Putamen (tissue), 1 donor: ENCODE measurements around the gene TEFM.
"Not testable (repeated sequence)": the region's sequence is repeated elsewhere in the genome, so short reads cannot be mapped to it uniquely, and the experiment has no call there.

Experiments
- DNase-seq: peaks from one replicate; pipeline ENCODE4 v3.0.0-alpha.2; 2016; ENCODE audit warnings: low spot score

TEFM gene

DNA sequence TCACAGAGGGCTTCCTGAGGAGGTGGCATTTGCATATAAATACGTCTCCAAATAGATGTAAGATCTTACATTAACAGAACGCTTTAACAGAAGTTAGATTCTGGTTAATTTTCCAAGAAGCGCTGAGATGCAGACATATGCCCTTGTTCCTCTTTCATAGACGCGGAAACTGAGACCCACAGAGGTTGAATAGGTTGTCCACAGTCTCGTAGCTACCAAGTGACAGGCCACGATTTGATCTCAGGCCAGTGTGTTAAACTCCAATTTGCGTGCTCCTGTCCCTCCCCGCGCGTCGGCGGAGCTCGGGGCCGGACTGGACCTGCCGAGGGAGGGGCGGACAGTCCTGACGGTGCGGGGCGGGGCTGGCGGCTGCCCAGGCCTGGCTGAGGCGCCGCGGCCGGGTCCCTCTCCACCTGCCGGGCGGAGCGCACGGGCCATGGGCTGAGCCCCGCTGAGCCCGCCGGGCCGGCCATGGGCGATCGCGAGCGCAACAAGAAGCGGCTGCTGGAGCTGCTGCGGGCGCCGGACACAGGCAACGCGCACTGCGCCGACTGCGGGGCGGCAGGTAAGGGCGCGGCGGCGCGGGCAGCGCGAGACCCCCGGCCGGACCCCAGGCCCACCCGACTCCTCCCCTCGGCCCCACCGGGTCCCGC lies 15.6 kb upstream of the TEFM start, which contains the start of gene ADAP2:
Gene ADAP2 (plus strand): TSS at position 402 of the 653 bp plus-strand sequence. CDS start 70 bp downstream, at position 472.
- DNase-seq, result peak; percentile 6

DNA sequence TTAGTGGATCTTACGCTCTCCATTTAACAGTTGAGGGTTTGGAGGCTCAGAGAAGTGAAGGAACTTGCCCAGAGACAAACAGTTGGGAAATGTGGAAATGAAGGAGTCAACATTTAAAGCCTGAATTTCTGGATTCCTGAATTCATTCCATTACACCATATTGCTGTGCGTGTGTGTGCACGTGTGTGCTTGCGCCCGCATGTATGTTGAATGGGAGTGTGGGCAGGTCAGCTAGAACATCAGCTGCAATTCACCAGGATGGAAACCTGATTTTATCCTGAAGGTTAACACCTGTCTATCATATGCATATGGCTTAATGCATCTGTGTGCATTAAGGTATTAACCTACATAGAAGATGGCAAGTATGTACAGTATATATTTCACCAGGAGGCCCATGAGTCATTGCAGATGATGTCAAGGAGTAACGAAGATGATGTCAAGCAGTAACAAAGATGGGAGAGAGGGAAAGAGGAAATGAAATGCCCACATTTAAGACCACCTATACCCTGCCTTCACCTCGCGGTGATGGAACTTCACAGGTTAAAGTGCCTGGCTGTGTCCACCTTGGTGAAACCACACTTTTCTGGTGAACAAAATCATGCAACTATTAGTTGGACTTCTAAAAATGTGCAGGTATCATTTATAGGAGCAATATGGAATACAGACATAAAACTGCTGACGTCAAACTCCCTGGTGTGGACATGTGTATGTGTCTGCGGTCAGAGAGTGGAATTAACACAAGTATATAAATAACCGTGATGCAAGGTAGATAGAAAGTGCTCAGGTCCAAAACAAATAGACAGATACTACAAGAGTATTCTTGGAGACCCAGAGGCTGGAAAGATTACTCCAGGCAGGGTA lies 14.9 kb upstream of the TEFM start:
- DNase-seq, result no peak

DNA sequence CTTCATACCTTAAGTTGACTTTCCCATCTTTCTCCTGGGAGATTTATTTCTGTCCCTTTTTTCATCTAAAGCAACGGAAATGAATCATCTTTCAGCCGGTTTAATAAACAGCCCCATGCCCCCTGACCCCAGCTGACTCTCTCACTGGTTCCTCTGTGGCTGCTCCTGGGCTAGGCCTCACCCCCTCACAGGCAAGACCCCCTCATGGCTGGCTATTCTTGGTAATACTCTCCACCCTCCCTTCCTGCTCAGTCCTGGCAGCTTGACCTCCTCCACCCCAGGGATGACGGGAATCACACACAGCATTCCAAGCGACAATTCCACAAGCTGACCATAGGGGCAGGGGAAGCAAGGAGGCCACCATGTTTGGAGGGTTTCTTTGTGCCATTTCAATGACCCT lies 14.2 kb upstream of the TEFM start:
- DNase-seq, result peak; percentile 7

DNA sequence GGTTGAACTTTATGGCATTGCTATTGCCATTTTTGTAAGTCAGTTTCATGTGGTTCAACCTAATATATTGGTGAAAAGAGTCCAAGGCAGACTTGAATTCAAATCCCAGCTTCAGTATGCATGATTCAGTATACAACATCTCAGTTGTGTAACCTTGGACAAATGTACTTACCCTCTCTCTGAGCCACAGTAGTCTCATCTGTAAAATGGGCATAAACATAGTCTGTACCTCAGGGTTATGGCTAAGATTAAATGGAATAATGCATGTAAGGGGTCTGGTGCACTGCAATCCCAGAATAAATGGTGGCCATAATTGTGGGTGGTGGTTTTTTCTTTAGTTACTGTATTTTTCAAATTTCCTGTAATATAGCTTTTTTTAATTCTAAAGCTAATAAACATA lies 11.0 kb upstream of the TEFM start:
- no peak for DNase-seq

DNA sequence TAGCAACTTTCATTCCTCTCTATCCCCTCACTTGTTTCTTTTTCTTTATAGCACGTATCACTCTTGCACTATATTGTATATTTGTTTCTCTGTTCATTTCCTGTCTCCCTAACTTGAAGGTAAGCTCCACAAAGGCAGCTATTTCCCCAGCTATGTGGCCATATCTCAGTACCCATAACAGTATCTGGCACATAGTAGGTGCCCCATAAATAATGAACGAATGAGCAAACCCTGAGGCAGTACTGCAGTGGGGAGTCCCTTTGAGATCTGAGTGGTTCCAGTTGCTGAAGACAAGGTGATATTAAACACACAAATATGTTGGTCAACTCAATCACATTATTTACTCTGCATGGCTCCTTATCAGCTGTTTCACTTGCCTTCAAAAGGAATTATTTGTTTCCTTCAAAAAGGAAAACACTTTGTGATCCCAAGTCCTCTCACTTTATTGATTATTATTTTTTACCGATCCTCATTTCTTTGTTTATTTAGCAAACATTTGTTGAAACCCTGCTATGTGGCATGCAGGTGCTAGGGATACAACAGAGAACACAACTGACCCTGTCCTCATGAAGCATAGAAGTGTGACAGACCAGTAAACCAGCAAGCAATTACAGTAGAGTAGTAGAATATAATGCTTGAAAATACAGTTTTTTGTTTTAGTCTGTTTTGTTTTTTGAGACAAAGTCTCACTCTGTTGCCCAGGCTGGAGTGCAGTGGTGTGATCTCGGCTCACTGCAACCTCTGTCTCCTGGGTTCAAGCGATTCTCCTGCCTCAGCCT lies 10.0 kb upstream of the TEFM start:
- DNase-seq, result no peak

DNA sequence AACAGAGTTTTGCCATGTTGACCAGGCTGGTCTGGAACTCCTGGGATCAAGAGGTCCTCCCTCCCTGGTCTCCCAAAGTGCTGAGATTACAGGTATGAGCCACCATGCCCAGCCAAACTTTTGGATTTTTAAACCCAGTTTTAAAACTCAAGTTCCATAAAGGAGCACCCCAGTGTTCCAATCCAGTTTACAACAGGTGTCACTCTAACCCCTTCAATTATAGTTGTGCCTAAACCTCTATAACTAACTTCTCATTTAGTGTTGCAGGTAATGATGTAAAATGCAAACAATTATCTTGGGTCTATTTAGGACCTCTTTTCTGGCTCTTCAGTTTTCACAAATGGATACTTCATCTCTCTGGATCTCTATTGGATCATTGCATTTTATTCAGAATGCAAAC lies 7.9 kb upstream of the TEFM start:
- DNase-seq, result no peak

DNA sequence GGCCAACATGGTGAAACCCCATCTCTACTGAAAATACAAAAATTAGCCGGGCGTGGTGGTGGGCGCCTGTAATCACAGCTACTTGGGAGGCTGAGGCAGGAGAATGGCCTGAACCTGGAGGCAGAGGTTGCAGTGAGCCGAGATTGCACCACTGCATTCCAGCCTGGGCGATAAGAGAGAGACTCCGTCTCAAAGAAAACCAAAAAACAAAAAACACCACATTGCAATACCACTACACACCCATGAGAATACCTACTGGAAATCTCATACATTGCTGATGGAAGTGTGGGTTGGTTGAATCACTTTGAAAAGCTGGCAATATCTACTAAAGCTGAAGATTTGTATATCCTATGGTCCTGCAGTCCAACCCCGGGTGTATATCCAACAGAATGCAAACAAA lies 4.1 kb upstream of the TEFM start:
- not testable (repeated sequence) for DNase-seq

DNA sequence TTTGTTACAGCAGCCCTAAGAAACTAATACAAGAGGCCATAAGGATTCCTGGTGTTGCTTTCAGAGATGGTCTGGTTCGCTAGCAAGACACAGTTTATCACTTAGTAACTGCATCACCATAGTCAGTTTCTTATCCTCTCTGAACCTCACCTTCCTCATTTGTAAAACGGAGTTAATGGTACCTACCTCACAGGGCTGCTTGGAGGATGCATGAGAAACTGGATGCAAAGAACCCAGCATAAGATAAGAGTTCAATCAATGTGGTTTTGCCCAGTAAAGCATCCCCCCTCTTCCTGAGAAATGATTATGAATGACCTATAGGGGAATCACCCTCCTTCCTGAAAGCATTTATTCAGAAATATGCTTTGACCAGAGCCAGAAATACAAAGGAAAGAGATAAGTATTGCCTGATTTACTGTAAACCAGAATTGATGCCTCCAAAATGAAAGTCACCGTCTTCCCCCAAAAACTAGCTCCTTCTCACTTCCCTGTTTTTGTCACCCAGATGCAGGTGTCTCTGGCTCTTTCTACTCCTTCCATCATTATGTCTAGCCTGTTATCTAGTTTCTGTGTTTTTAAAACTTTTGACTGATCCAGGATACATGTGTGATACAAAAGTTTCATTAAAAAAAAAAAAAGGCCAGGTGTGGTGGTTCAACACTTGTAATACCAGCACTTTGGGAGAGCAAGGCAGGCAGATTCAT lies 2.8 kb upstream of the TEFM start:
- no peak for DNase-seq

DNA sequence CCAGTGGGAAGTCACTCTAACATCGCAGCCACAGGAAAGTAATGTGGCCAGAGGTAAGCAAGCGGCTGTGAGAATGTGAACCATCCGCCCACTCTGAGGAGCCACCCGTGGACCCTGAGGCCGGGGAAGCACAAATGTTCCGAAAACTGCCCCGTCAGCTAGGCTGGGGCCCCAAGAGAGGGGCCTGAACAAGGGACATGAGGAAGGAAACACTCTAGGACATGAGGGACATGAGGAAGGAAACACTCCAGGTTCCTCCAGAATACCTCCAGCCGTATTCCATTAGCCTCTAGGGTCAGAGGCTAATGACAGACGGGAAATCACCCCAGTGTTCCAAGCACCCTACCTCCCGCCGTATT lies 317 bp downstream of the TEFM start:
- DNase-seq, result peak; percentile 3

DNA sequence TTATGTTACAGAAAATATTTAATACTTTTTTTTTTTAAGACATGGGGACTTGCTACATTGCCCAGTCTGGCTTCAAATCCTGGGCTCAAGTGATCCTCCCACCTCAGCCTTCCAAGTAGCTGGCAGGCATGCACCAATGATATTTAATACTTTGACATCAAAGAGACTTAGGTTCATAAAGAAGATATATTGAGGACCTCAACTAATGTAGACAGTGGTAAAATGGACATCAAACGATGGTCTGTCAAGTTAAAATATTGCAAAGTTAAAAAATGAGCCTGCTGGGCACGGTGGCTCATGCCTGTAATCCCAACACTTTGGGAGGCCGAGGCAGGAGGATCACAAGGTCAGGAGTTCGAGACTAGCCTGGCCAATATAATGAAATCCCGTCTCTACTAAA lies 8.7 kb downstream of the TEFM start:
- DNase-seq, result no peak

DNA sequence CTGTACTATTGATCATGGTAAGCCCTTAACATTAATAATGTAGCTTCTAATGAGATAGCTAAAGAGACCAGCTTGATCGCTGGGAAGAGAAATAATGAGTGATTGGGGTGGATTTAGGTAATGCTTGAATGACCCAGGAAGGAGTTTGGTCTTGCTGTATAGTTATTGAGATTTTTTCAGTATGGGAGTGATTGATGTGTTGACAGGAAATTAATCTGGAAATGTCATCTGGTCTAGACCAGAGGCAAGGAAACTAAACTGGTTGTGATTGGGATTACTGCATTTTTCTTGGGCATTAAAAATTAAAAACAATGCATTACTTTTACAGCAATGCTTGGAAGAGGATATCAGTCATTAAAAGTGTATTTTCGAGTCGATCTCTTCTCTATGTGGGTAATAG lies 11.8 kb downstream of the TEFM start:
- no peak for DNase-seq

DNA sequence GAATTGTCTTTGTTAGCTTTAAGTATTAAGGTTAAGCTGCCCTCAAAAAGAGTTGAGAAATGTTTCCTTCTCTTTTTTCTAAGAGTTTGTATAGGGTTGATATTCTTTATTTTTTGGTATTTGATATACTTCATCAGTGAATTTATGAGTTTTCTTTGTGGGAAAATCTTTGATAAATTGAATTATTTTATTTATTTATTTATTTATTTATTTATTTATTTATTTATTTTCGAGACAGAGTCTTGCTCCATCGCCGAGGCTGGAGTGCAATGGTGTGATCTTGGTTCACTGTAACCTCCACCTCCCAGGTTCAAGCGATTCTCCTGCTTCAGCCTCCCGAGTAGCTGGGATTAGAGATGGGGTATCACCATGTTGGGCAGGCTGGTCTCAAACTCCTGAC lies 19.9 kb downstream of the TEFM start:
- no peak for DNase-seq

DNA sequence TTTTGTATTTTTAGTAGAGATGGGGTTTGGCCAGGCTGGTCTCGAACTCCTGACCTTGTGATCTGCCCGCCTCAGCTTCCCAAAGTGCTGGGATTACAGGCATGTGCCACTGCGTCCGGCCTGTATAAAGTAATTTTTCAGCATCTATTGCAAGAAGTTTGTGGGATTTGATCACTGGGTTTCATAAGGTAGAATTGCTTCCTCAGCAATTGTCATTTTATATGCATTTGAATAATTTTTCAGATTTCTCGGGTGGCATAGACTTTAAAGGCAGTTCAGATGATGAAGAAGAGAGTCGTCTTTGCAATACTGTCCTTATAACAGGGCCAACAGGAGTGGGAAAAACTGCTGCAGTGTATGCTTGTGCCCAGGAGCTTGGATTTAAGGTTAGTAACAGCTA lies 37.0 kb downstream of the TEFM start:
- no peak for DNase-seq

DNA sequence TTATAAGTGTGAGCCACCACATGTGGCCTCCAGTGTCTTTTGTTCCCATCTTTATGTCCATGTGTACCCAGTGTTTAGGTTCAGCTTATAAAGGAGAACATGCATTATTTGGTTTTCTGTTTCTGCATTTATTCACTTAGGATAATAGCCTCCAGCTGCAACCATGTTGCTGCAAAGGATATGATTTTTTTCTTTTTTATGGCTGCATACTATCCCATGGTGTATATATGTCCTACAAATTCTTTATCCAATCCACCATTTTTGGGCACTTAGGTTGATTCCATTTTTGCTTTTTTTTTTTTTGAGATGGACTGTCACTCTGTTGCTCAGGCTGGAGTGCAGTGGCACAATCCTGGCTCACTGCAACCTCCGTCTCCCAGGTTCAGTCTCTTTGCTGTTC lies 41.4 kb downstream of the TEFM start:
- DNase-seq, result no peak

DNA sequence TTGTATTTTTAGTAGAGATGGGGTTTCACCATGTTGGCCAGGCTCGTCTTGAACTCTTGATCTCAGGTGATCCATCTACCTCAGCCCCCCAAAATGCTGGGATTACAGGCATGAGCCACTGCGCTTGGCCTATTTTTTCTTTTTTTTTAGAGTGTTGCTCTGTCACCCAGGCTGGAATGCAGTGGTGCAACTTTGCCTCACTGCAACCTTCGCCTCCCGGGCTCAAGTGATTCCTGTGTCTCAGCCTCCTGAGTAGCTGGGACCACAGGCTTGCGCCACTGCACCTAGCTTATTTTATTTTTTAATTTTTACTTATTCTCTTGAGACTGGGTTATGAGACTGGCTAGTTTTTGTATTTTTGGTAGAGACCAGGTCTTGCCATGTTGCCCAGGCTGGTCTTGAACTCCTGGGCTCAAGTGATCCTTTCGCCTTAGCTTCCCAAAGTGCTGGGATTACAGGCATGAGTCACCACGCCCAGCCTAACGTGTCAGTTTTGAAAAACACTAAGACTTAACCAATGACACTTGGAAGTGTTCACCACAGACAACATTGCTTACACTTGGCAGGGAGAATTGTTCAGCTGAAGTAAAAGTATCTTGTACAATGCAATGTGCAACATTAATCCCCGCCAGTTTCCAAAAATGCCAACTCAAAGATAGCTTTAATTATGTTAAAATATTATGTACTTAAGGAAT lies 47.3 kb downstream of the TEFM start:
- no peak for DNase-seq

DNA sequence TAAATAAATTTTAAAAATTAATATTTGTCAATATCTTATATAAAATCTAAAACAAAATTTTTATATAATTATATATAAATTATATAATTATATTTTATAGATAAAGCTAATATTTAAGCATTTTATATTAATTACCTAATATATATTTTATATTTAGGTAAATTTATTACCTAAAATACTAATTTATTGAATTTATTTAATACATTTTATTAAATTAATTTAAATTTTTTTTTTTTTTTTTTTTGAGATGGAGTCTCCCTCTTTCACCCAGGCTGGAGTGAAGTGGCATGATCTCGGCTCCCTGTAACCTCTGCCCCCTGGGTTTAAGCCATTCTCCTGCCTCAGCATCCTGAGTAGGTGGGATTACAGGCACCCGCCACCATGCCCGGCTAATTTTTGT lies 51.9 kb downstream of the TEFM start:
- no peak for DNase-seq
